ENCODE results near the gene VAV1. TPM values are rescaled to one million over a fixed set of nuclear protein-coding genes. Genes with fewer than 3 reads are reported as not detected.
"Not testable (repeated sequence)": the region's sequence is repeated elsewhere in the genome, so short reads cannot be mapped to it uniquely, and the experiment has no call there.

VAV1 gene
- total RNA-seq, 1 donor from 2014 or later: 36.2 TPM

GRCh38 chr19:6766357-6767080 is 6.0 kb upstream of the VAV1 start:
- ATAC-seq (no peak), DNase-seq (peak; percentile 26)
- Histone ChIP-seq H3K27me3 (ENCODE audit: low read depth) (peaks cover 8% of the 10 kb centered on the region), H3K36me3 (peaks cover 9% of the 10 kb centered on the region), H3K4me1 (peaks cover 31% of the 10 kb centered on the region), H3K27ac (peak overlapping the region; percentile 74), H3K4me3 (peak overlapping the region; percentile 61), H3K9me3 (no peaks in the 10 kb centered on the region)
- intact Hi-C loops (cut with DNase I): no loop called here
- TF ChIP-seq, protein P1, sequence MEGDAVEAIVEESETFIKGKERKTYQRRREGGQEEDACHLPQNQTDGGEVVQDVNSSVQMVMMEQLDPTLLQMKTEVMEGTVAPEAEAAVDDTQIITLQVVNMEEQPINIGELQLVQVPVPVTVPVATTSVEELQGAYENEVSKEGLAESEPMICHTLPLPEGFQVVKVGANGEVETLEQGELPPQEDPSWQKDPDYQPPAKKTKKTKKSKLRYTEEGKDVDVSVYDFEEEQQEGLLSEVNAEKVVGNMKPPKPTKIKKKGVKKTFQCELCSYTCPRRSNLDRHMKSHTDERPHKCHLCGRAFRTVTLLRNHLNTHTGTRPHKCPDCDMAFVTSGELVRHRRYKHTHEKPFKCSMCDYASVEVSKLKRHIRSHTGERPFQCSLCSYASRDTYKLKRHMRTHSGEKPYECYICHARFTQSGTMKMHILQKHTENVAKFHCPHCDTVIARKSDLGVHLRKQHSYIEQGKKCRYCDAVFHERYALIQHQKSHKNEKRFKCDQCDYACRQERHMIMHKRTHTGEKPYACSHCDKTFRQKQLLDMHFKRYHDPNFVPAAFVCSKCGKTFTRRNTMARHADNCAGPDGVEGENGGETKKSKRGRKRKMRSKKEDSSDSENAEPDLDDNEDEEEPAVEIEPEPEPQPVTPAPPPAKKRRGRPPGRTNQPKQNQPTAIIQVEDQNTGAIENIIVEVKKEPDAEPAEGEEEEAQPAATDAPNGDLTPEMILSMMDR (IDR thresholded peaks at IDR 0.05): no peak

- ATAC-seq (peak; percentile 52 to 62), DNase-seq (no peak)
- Histone ChIP-seq H3K27me3 (ENCODE audit: low read depth) (peaks cover 8% of the 10 kb centered on the region), H3K36me3 (peaks cover 9% of the 10 kb centered on the region), H3K9me3 (no peaks in the 10 kb centered on the region), H3K4me1 (peaks cover 31% of the 10 kb centered on the region), H3K27ac (peak overlapping the region; percentile 74), H3K4me3 (peak overlapping the region; percentile 61)
- TF ChIP-seq, protein P1 (IDR thresholded peaks at IDR 0.05): no peak
- intact Hi-C loops (cut with DNase I): no loop called here
Measured at GRCh38 chr19:6767081-6767356, 5.5 kb upstream of the VAV1 start.

DNA sequence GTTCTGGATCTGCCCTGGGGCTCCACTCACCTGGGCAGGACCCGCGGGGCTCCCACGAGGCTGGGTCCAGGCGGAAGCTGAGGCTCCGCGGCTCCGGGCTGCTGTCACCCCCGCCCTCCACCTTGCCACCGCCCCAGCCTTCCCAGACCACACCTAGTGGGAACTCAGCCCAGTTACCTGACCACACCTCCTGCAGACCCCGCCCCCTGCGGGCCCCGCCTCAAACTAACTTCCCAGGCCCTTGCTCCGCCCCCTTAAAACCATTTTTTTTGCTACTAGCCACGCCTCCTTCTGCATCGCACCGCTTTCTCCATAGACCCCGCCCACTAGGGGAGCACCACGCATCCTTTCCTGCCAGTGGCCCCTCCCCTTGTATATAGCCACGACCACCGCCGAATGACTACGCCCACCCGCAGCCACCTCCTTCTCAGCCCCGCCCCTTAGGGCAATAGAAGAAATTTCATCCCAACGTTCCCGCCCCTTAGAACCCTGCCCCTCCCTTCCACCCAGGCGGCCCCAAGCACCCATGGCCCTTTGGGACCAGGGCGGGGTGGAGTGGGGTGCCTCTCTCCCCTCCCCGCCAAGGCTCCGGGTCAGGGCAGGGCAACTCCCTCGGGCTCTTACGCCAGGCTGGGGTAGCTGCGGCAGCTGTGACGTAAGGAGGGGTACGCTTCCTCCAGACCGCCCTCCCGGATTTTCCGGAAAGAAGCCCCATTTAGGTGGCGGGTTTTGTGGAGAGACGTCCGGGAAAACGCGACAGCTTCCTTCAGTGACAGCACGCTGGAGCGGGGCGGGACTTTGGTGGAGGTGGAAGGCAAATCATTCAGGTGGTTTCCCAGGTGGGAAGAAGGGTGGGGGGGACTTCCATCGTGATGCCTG is 4.9 kb upstream of the VAV1 start, which contains the start of gene SH2D3A:
SH2D3A (minus strand) TSS at position 79 of the 879 bp plus-strand sequence. CDS start 3,687 bp downstream, outside the sequence.
- Histone ChIP-seq H3K27ac (peak within 1 kb of the TSS; percentile 74), H3K9me3 (no peaks in the 10 kb centered on the region), H3K4me3 (peak within 1 kb of the TSS; percentile 61), H3K4me1 (peaks cover 31% of the 10 kb centered on the region), H3K36me3 (peaks cover 9% of the 10 kb centered on the region), H3K27me3 (ENCODE audit: low read depth) (peaks cover 8% of the 10 kb centered on the region)
- ATAC-seq (peak; percentile 92 to 95), DNase-seq (peak; percentile 93)
- TF ChIP-seq, protein P1 (IDR thresholded peaks at IDR 0.05): no peak
- intact Hi-C loops (cut with DNase I): no loop called here

DNA sequence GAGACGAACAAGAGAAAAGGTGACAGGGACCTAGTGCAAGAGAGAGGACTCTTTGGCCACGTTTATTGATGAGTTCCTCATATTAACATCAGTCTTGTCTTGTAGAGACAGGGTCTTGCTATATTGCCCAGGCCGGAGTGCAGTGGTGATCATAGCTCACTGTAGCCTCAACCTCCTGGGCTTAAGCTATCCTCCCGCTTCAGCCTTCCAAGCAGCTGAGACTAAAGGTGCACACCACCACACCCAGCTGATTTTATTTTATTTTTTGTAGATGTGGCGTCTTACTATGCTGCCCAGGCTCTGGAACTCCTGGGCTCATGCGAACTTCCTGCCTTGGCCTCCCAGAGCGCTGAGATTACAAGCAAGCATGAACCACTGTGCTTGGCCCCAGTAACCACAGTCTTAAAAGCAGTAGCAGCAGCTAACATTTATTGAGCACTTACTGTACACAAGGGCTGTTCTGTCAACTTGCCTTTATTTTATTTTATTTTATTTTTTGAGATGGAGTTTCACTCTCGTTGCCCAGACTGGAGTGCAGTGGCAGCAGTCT is 4.2 kb upstream of the VAV1 start:
- peaks cover 31% of the 10 kb centered on the region for H3K4me1 ChIP-seq
- peaks cover 8% of the 10 kb centered on the region for H3K27me3 ChIP-seq (ENCODE audit: low read depth)
- no peaks in the 10 kb centered on the region for H3K9me3 ChIP-seq
- peak overlapping the region; percentile 74 for H3K27ac ChIP-seq
- intact Hi-C loops (cut with DNase I): no loop called here
- ATAC-seq (no peak), DNase-seq (no peak)
- peak overlapping the region; percentile 61 for H3K4me3 ChIP-seq
- peaks cover 2% of the 10 kb centered on the region for H3K36me3 ChIP-seq
- TF ChIP-seq, protein P1 (IDR thresholded peaks at IDR 0.05): no peak

- H3K27ac ChIP-seq: no peak overlapping the region
- no peaks in the 10 kb centered on the region for H3K36me3 ChIP-seq
- H3K27me3 ChIP-seq (ENCODE audit: low read depth): peaks cover 8% of the 10 kb centered on the region
- H3K4me3 ChIP-seq: no peak overlapping the region
- DNase-seq: no peak
- H3K9me3 ChIP-seq: no peaks in the 10 kb centered on the region
- TF ChIP-seq, protein P1 (IDR thresholded peaks at IDR 0.05): peak; percentile 40
- H3K4me1 ChIP-seq: peaks cover 31% of the 10 kb centered on the region
- ATAC-seq: no peak
- intact Hi-C loops (cut with DNase I): no loop called here
Measured at GRCh38 chr19:6769006-6769619, 3.4 kb upstream of the VAV1 start.

GRCh38 chr19:6771648-6772027 is 870 bp upstream of the VAV1 start:
- H3K27me3 ChIP-seq (ENCODE audit: low read depth); ATAC-seq; intact Hi-C loops (cut with DNase I); DNase-seq; H3K4me3 ChIP-seq; H3K36me3 ChIP-seq; H3K9me3 ChIP-seq: not testable (repeated sequence)
- Histone ChIP-seq H3K27ac (peak overlapping the region; percentile 72), H3K4me1 (peaks cover 28% of the 10 kb centered on the region)

All from lower lobe of right lung (tissue), 2 donors.